Neural progenitor cell (in vitro differentiated cells): ENCODE results near the gene AJAP1.

Source experiments
- EZH2 ChIP-seq: fragments of 200-600 bp; sonication (generic); IDR thresholded peaks from 2 replicates; pipeline ENCODE4 v1.6.1; 2017; ENCODE audit warnings: antibody characterized with exemption, mild to moderate bottlenecking, moderate library complexity
- EZH2phosphoT487 ChIP-seq: fragments of 200-600 bp; sonication (generic); IDR thresholded peaks from 2 replicates; pipeline ENCODE4 v1.6.1; 2017; ENCODE audit warnings: antibody characterized with exemption
- TF ChIP-seq, protein P1 (sequence below): fragments of 200-600 bp; sonication (generic); IDR thresholded peaks from 2 replicates; pipeline ENCODE4 v1.5.1; 2017; ENCODE audit warnings: antibody characterized with exemption, mild to moderate bottlenecking

- TF ChIP-seq, protein P1, sequence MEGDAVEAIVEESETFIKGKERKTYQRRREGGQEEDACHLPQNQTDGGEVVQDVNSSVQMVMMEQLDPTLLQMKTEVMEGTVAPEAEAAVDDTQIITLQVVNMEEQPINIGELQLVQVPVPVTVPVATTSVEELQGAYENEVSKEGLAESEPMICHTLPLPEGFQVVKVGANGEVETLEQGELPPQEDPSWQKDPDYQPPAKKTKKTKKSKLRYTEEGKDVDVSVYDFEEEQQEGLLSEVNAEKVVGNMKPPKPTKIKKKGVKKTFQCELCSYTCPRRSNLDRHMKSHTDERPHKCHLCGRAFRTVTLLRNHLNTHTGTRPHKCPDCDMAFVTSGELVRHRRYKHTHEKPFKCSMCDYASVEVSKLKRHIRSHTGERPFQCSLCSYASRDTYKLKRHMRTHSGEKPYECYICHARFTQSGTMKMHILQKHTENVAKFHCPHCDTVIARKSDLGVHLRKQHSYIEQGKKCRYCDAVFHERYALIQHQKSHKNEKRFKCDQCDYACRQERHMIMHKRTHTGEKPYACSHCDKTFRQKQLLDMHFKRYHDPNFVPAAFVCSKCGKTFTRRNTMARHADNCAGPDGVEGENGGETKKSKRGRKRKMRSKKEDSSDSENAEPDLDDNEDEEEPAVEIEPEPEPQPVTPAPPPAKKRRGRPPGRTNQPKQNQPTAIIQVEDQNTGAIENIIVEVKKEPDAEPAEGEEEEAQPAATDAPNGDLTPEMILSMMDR: no peak
- TF ChIP-seq EZH2: no peak
- TF ChIP-seq EZH2phosphoT487: no peak
Measured at GRCh38 chr1:4674117-4674516, 19.7 kb downstream of the AJAP1 start.
